Esophagus muscularis mucosa (tissue), 4 donors: Measurements from ENCODE around the gene ZNF473.

Experiments used
- EP300 ChIP-seq: sonication (generic); formaldehyde crosslinking; IDR thresholded peaks from one replicate; pipeline ENCODE4 v1.6.1; 2017; ENCODE audit warnings: antibody characterized with exemption
- POLR2A ChIP-seq: fragments of 450-650 bp; IDR thresholded peaks from one replicate; pipeline ENCODE4 v1.6.1; 2017; ENCODE audit warnings: antibody characterized with exemption, moderate library complexity, mild to moderate bottlenecking, low read depth
- POLR2AphosphoS5 ChIP-seq, 2 donors: sonication (generic); formaldehyde crosslinking; IDR thresholded peaks; one replicate each; pipeline ENCODE4 v1.6.1; 2017; ENCODE audit warnings: antibody characterized with exemption in 2 of 2
- TF ChIP-seq, protein P1 (sequence below), 3 experiments: fragments of 200-600 bp in 2 of 3; fragments of 450-650 bp in 1 of 3; sonication (generic) in 2 of 3; IDR thresholded peaks; one replicate each; pipeline ENCODE4 v1.5.1; 2017 to 2019; ENCODE audit warnings: antibody characterized with exemption in 3 of 3, mild to moderate bottlenecking in 2 of 3, moderate library complexity in 1 of 3

DNA sequence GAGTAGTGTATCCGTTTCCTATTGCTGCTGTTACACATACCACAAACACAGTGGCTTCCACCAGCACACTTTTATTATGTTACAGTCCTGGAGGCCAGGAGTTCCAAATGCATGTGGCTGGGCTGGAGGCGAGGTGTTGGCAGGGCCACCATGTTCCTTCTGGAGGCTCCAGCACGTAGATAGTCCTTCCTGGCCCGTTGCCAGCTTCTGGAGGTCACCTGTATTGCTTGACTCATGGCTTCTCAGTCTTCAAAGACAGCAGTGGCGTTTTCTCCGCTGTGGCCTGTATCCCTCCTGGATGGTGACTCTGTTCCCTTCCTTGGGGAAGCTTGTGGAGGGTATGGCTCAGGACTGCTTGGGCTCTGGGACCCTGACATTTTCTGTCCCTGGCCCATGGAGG is 15.2 kb downstream of the ZNF473 start:
- TF ChIP-seq, protein P1, sequence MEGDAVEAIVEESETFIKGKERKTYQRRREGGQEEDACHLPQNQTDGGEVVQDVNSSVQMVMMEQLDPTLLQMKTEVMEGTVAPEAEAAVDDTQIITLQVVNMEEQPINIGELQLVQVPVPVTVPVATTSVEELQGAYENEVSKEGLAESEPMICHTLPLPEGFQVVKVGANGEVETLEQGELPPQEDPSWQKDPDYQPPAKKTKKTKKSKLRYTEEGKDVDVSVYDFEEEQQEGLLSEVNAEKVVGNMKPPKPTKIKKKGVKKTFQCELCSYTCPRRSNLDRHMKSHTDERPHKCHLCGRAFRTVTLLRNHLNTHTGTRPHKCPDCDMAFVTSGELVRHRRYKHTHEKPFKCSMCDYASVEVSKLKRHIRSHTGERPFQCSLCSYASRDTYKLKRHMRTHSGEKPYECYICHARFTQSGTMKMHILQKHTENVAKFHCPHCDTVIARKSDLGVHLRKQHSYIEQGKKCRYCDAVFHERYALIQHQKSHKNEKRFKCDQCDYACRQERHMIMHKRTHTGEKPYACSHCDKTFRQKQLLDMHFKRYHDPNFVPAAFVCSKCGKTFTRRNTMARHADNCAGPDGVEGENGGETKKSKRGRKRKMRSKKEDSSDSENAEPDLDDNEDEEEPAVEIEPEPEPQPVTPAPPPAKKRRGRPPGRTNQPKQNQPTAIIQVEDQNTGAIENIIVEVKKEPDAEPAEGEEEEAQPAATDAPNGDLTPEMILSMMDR (IDR thresholded peaks at IDR 0.05) = no peak
- TF ChIP-seq POLR2A (no peak), POLR2AphosphoS5 (IDR thresholded peaks at IDR 0.05) (no peak), EP300 (no peak)
